B cell (primary cell): ENCODE measurements around the gene DOCK1. TPM values are rescaled to one million over a fixed set of nuclear protein-coding genes. Genes with fewer than 3 reads are reported as not detected.

ENCODE experiments used
- ATAC-seq: fragments of 200-7000 bp; cut with Tn5 transposase; one replicate; pipeline ENCODE4 v1.10.0; 2021; ENCODE audit warnings: low read depth, mild to moderate bottlenecking, moderate number of reproducible peaks, moderate library complexity
- CTCF ChIA-PET: fragments of 350-600 bp; sonication (Branson Sonifier 250); formaldehyde crosslinking; loops from one replicate; lab custom pipeline; 2021; ENCODE audit warnings: antibody characterized with exemption, inconsistent platforms; lab: Charles Lee
- POLR2A ChIA-PET: fragments of 350-600 bp; sonication (Branson Sonifier 250); formaldehyde crosslinking; loops from one replicate; lab custom pipeline; 2021; ENCODE audit warnings: antibody characterized with exemption; lab: Charles Lee
- DNase-seq: peaks from one replicate; pipeline ENCODE4 v3.0.0; 2013
- H2AFZ ChIP-seq: 2 replicates; pipeline ENCODE4 v1.6.1; 2012; ENCODE audit warnings: mild to moderate bottlenecking, low read depth, low read length; ENCODE audit not compliant: insufficient read depth, poor library complexity, severe bottlenecking
- H3K27ac ChIP-seq, 2 donors: 1 replicate in 1 of 2; 2 replicates in 1 of 2; pipeline ENCODE4 v1.5.1; 2012 to 2013; ENCODE audit warnings: low read length in 2 of 2, mild to moderate bottlenecking in 2 of 2, moderate library complexity in 1 of 2
- H3K27me3 ChIP-seq, 4 experiments: fragments of 200-600 bp in 1 of 4; sonication (generic) in 1 of 4; replicated peaks in 1 of 4; 1 replicate in 2 of 4; 2 replicates in 2 of 4; pipeline versions ENCODE4 v1.6.1 to v1.7.0; 2013 to 2016; ENCODE audit warnings: low read length in 3 of 4, mild to moderate bottlenecking in 2 of 4, mixed read lengths in 1 of 4, moderate library complexity in 1 of 4; ENCODE audit not compliant: insufficient read depth in 4 of 4, control insufficient read depth in 3 of 4; ENCODE audit errors: control extremely low read depth in 1 of 4
- H3K36me3 ChIP-seq, 2 experiments: replicated peaks in 1 of 2; 1 replicate in 1 of 2; 2 replicates in 1 of 2; pipeline versions ENCODE4 v1.6.1 to v1.7.1; 2013; ENCODE audit warnings: low read length in 1 of 2; ENCODE audit not compliant: insufficient read depth in 2 of 2, control insufficient read depth in 1 of 2; ENCODE audit errors: control extremely low read depth in 1 of 2, extremely low read depth in 1 of 2
- H3K4me1 ChIP-seq, 2 donors: fragments of 200-600 bp in 1 of 2; sonication (generic) in 1 of 2; 1 replicate in 1 of 2; 2 replicates in 1 of 2; pipeline versions ENCODE4 v1.5.1 to v1.6.1; 2013 to 2017; ENCODE audit warnings: low read length in 2 of 2; ENCODE audit not compliant: control insufficient read depth in 2 of 2, insufficient read depth in 2 of 2
- H3K4me2 ChIP-seq: replicated peaks from 2 replicates; pipeline ENCODE3; 2012; ENCODE audit warnings: mild to moderate bottlenecking, low read depth, low read length; ENCODE audit not compliant: poor library complexity, severe bottlenecking
- H3K4me3 ChIP-seq, 5 experiments: fragments of 200-600 bp in 1 of 5; sonication (generic) in 1 of 5; 1 replicate in 3 of 5; 2 replicates in 2 of 5; pipeline versions ENCODE4 v1.5.1 to v1.7.0; 2011 to 2016; ENCODE audit warnings: low read length in 4 of 5, mild to moderate bottlenecking in 4 of 5, low read depth in 2 of 5, control low read depth in 1 of 5, moderate library complexity in 1 of 5; ENCODE audit not compliant: insufficient read depth in 1 of 5; ENCODE audit errors: control extremely low read depth in 1 of 5, extremely low read depth in 1 of 5
- H3K79me2 ChIP-seq: fragments of 200-600 bp; sonication (generic); one replicate; pipeline ENCODE4 v1.6.0; 2016; ENCODE audit warnings: low read length; ENCODE audit not compliant: control insufficient read depth, insufficient read depth
- H3K9ac ChIP-seq: fragments of 200-600 bp; sonication (generic); 2 replicates; pipeline ENCODE4 v1.6.1; 2017; ENCODE audit warnings: mild to moderate bottlenecking, low read length, moderate library complexity
- H3K9me3 ChIP-seq, 3 donors: one replicate each; pipeline versions ENCODE4 v1.6.1 to v1.7.1; 2013; ENCODE audit warnings: low read length in 2 of 3; ENCODE audit not compliant: control insufficient read depth in 2 of 3, insufficient read depth in 1 of 3; ENCODE audit errors: control extremely low read depth in 1 of 3
- H4K20me1 ChIP-seq: 2 replicates; pipeline ENCODE4 v1.6.0; 2012; ENCODE audit warnings: mild to moderate bottlenecking, low read length; ENCODE audit not compliant: insufficient read depth, control insufficient read depth, poor library complexity, severe bottlenecking
- H3K27ac Mint-ChIP-seq: one replicate; pipeline ENCODE4 v1.8.0; 2021; ENCODE audit warnings: mixed read lengths
- H3K27me3 Mint-ChIP-seq: one replicate; pipeline ENCODE4 v1.8.0; 2021; ENCODE audit warnings: mixed read lengths
- H3K4me1 Mint-ChIP-seq: one replicate; pipeline ENCODE4 v1.8.0; 2021; ENCODE audit warnings: mixed read lengths
- H3K4me3 Mint-ChIP-seq: one replicate; pipeline ENCODE4 v1.8.0; 2021; ENCODE audit warnings: mixed read lengths
- H3K9me3 Mint-ChIP-seq: one replicate; pipeline ENCODE4 v1.8.0; 2022; ENCODE audit warnings: mixed read lengths; ENCODE audit not compliant: insufficient read depth
- CTCF ChIP-seq: fragments of 200-600 bp; IDR thresholded peaks from one replicate; pipeline ENCODE4 v1.8.0; 2022; ENCODE audit warnings: antibody characterized with exemption, mild to moderate bottlenecking
- EZH2 ChIP-seq: IDR thresholded peaks from 2 replicates; pipeline ENCODE4 v1.6.1; 2012; ENCODE audit warnings: borderline replicate concordance, low read depth, mild to moderate bottlenecking, moderate library complexity, low read length; ENCODE audit not compliant: insufficient read depth, poor library complexity, severe bottlenecking
- WGBS: methylation state at CpG from one replicate; pipeline ENCODE4 v1.1.5; 2013; ENCODE audit warnings: missing lambda C conversion rate; ENCODE audit not compliant: insufficient coverage; 5-methylcytosine and 5-hydroxymethylcytosine counted together
- intact Hi-C: fragments of 100-400 bp; cut with micrococcal nuclease; formaldehyde crosslinking; loops from one replicate; pipeline ENCODE4 v1.10.0; 2022
- polyA plus RNA-seq: library from polyadenylated mRNA; depleted of rRNA; stranded (reverse); fragments of >200 nt; gene quantifications from 2 replicates; pipeline ENCODE4 v1.2.3, GENCODE V29; 2012
- total RNA-seq, 2 donors: library from RNA; stranded (reverse); fragments of 120-200 nt in 1 of 2; gene quantifications; 1 replicate in 1 of 2; 2 replicates in 1 of 2; pipeline versions ENCODE4 v1.2.3 to v1.2.4, GENCODE V29; 2013 to 2022

The DOCK1 gene
- total and polyA plus RNA-seq, 2 donors (not counting 1 experiment from before 2014, with no cell fraction given): not detected

GRCh38 chr10:127102176-127102575 is 196.9 kb downstream of the DOCK1 start:
- H2AFZ ChIP-seq: no peak overlapping the region
- intact Hi-C loops: no loop called here
- ChIA-PET POLR2A (no interaction called here), CTCF (no interaction called here)
- no peaks in the 10 kb centered on the region for H3K79me2 ChIP-seq
- H3K27ac ChIP-seq: no peak overlapping the region
- TF ChIP-seq EZH2 (no peak), CTCF (no peak)
- peaks cover 2% of the 10 kb centered on the region for H3K9me3 Mint-ChIP-seq
- ATAC-seq (no peak), DNase-seq (no peak)
- H4K20me1 ChIP-seq: no peaks in the 10 kb centered on the region
- no peaks in the 10 kb centered on the region for H3K4me1 Mint-ChIP-seq
- H3K4me1 ChIP-seq: no peaks in the 10 kb centered on the region
- no peak overlapping the region for H3K9ac ChIP-seq
- H3K36me3 ChIP-seq: no peaks in the 10 kb centered on the region
- 81% methylated on average over 2 of the region's 3 CpGs for WGBS
- H3K4me3 Mint-ChIP-seq: no peak overlapping the region
- H3K27ac Mint-ChIP-seq: no peak overlapping the region
- H3K27me3 Mint-ChIP-seq: no peaks in the 10 kb centered on the region
- H3K4me3 ChIP-seq: no peak overlapping the region
- no peaks in the 10 kb centered on the region for H3K27me3 ChIP-seq
- H3K9me3 ChIP-seq: peaks cover 0 to 25% (median 0%) of the 10 kb centered on the region in 3 donors
- H3K4me2 ChIP-seq: no peak overlapping the region

- no peak for TF ChIP-seq EZH2
- TF ChIP-seq CTCF: no peak
- Histone ChIP-seq H3K9me3 (no peaks in the 10 kb centered on the region), H3K4me1 (no peaks in the 10 kb centered on the region), H3K27me3 (no peaks in the 10 kb centered on the region), H4K20me1 (no peaks in the 10 kb centered on the region), H3K4me3 (no peak overlapping the region), H3K4me2 (no peak overlapping the region), H3K9ac (no peak overlapping the region), H3K79me2 (no peaks in the 10 kb centered on the region), H3K36me3 (no peaks in the 10 kb centered on the region), H3K27ac (no peak overlapping the region), H2AFZ (no peak overlapping the region)
- Mint-ChIP-seq H3K4me1 (no peaks in the 10 kb centered on the region), H3K27ac (no peak overlapping the region), H3K27me3 (no peaks in the 10 kb centered on the region), H3K9me3 (peaks cover 2% of the 10 kb centered on the region), H3K4me3 (no peak overlapping the region)
- WGBS: 100% methylated on average over 1 of the region's 1 CpG
- DNase-seq (no peak), ATAC-seq (no peak)
- intact Hi-C loops: no loop called here
- ChIA-PET POLR2A (no interaction called here), CTCF (no interaction called here)
Measured at GRCh38 chr10:127115100-127115499, 209.9 kb downstream of the DOCK1 start.
